Measurements from ENCODE around the gene MYH1.

MYH1 gene

DNA sequence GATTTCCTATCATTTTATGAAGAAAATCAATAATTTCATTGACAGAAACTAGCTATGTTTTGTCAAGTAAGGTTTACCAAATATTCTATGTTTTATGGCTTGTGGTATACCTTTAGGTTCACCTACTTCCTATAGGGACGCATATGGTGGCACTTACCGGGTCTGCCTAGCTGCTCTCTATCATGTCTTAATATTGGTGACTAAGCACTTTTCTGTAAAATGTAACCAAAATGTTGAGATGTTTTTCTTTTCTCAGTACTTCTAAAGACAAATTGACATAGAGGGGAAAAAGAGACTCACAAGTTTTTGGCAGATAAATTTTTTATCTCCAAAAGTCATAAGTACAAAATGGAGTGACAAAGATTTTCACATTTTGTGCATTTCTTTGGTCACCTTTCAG, 26.3 kb downstream of the MYH1 start:
- Histone ChIP-seq H3K4me3 (no peak overlapping the region), H3K36me3 (0 out of 22 replicates have a peak, but pooled peaks cover 0 to 3% (median 0%) of the 10 kb centered on the region in 11 experiments), H3K4me1 (no peaks in the 10 kb centered on the region), H3K27me3 (no peaks in the 10 kb centered on the region), H4K20me1 (no peaks in the 10 kb centered on the region), H3K9ac (no peak overlapping the region), H3K27ac (no peak overlapping the region), H3K9me3 (replicated peaks in 1 of 11) (peaks cover 31 to 42% (median 36%) of the 10 kb centered on the region in 11 experiments), H3K4me2 (no peak overlapping the region)
- no peak for TF ChIP-seq Cebpa-rat (IDR thresholded peaks at IDR 0.05)

DNA sequence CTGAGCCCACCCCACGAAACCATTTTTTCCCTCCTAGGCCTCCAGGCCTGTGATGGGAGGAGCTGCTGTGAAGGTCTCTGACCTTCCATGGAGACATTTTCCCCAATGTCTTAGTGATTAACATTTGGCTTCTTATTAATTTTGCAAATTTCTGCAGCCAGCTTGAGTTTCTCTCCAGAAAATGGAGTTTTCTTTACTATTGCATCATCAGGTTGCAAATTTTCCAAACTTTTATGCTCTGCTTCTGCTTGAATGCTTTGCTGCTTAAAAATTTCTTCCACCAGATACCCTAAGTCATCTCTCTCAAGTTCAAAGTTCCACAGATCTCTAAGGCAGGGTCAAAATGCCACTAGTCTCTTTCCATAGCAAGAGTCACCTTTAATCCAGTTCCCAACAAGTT, 36.1 kb downstream of the MYH1 start:
- Histone ChIP-seq H3K4me1 (no peaks in the 10 kb centered on the region), H3K4me2 (no peak overlapping the region), H3K4me3 (0 out of 20 replicates have a peak overlapping the region, but pooled peaks of 1 of the 10 experiments have one; percentile 25), H4K20me1 (no peaks in the 10 kb centered on the region), H3K9me3 (replicated peaks in 1 of 11) (peaks cover 47 to 70% (median 65%) of the 10 kb centered on the region in 11 experiments), H3K27me3 (no peaks in the 10 kb centered on the region), H3K9ac (no peak overlapping the region), H3K36me3 (0 out of 22 replicates have a peak, but pooled peaks cover 0 to 7% (median 0%) of the 10 kb centered on the region in 11 experiments), H3K27ac (no peak overlapping the region)
- peak in 1 of 11 experiments; percentile 73; a peak in 1 of 22 replicates for TF ChIP-seq Cebpa-rat (IDR thresholded peaks at IDR 0.05)

DNA sequence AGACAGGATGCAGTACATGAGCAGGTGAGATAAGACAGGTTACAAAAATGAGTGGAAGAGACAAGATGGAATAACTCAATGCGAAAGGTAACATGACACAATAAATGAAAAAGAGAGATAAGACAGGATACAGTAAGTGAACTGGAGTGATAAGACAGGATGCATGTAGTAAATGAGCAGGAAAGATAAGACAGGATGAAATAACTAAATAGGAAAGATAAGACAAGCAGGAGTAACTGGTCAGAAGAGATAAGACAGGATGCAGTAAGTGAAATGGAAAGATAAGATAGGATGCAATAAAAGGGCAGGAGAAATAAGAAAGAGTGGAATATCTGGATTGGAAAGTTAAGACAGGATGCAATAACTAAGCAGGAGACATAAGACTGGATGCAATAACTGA, 40.6 kb downstream of the MYH1 start:
- Histone ChIP-seq H3K4me3 (no peak overlapping the region), H3K27me3 (no peaks in the 10 kb centered on the region), H3K4me2 (no peak overlapping the region), H3K9ac (no peak overlapping the region), H3K36me3 (0 out of 22 replicates have a peak, but pooled peaks cover 0 to 7% (median 0%) of the 10 kb centered on the region in 11 experiments), H3K4me1 (no peaks in the 10 kb centered on the region), H3K9me3 (replicated peaks in 1 of 11) (peaks cover 19 to 32% (median 24%) of the 10 kb centered on the region in 11 experiments), H4K20me1 (no peaks in the 10 kb centered on the region), H3K27ac (no peak overlapping the region)
- TF ChIP-seq Cebpa-rat (IDR thresholded peaks at IDR 0.05), result no peak

DNA sequence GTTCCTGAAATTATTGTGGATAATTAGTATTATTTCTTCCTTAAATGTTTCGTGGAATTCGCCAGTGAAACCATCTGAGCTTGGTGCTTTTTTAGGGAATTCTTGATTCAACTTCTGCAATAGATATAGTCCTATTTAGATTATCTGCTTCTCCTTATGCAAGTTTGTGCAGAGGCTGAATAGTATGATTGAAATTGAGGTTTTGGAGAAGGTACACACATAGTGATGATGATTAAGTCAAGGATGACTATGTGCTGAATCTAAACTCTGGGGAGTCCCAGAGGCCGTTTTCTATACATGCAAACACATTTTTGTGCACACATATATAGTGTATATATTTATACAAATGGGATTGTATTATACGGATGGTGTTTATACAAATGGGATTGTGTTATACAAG, 43.8 kb downstream of the MYH1 start:
- Histone ChIP-seq H3K4me2 (no peak overlapping the region), H3K9me3 (replicated peaks in 1 of 11) (0 out of 22 replicates have a peak, but pooled peaks cover 0 to under 1% (median 0%) of the 10 kb centered on the region in 11 experiments), H3K27ac (no peak overlapping the region), H3K9ac (no peak overlapping the region), H3K36me3 (no peaks in the 10 kb centered on the region), H3K4me3 (no peak overlapping the region), H4K20me1 (no peaks in the 10 kb centered on the region), H3K27me3 (no peaks in the 10 kb centered on the region), H3K4me1 (no peaks in the 10 kb centered on the region)
- no peak for TF ChIP-seq Cebpa-rat (IDR thresholded peaks at IDR 0.05)

DNA sequence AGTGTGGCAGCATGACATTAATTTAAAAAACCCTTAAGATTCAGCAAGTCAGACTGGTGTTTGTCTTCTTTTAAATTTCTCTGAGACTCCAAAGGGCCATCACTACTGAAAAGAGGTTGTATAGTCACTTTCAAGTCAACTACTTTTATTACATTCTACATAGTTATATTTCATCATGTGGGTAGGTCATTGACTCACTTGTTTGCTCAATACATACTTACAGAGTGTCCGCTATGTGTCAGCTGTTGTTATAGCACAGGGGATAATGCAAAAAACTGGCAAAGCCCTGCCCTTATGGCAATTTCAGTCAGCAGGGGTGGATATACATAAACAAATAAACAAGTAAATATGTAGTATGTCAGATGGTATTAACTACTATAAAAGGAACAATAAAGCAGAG, 46.5 kb downstream of the MYH1 start:
- Histone ChIP-seq H3K4me2 (no peak overlapping the region), H4K20me1 (no peaks in the 10 kb centered on the region), H3K27me3 (no peaks in the 10 kb centered on the region), H3K9me3 (replicated peaks in 1 of 11) (no peaks in the 10 kb centered on the region), H3K9ac (no peak overlapping the region), H3K4me3 (no peak overlapping the region), H3K27ac (no peak overlapping the region), H3K4me1 (no peaks in the 10 kb centered on the region), H3K36me3 (no peaks in the 10 kb centered on the region)
- TF ChIP-seq Cebpa-rat (IDR thresholded peaks at IDR 0.05), result no peak

DNA sequence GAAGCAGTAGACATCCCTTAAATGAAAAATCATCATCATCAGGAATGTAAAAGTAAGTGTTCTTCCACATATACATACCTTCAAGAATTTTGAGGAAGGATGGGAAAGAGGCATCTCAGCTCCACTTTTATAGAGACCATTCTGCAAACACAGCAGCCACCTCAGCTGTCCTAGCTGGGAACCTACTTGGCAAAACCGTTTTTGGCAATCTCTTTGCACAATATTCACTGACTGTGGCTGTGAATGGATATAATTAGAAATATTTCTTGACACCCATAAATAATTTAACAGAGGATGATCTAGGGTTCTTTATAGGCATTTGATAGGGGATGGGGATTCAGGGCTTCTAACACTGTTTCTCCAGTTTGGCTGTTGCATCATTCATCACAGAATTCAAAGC, 48.9 kb downstream of the MYH1 start, which contains the start of gene MYH4:
MYH4 (minus strand) TSS at position 101 of the 400 bp plus-strand sequence. CDS start 2,814 bp downstream, outside the sequence.
- H3K27ac ChIP-seq, result no peak within 1 kb of the TSS
- H3K36me3 ChIP-seq, result no peaks in the 10 kb centered on the region
- no peaks in the 10 kb centered on the region for H4K20me1 ChIP-seq
- H3K4me3 ChIP-seq, result no peak within 1 kb of the TSS
- 0 out of 22 replicates have a peak, but pooled peaks cover 0 to under 1% (median 0%) of the 10 kb centered on the region in 11 experiments for H3K9me3 ChIP-seq (replicated peaks in 1 of 11)
- H3K9ac ChIP-seq, result no peak within 1 kb of the TSS
- H3K4me2 ChIP-seq, result no peak within 1 kb of the TSS
- no peaks in the 10 kb centered on the region for H3K4me1 ChIP-seq
- no peak for TF ChIP-seq Cebpa-rat (IDR thresholded peaks at IDR 0.05)
- no peaks in the 10 kb centered on the region for H3K27me3 ChIP-seq

DNA sequence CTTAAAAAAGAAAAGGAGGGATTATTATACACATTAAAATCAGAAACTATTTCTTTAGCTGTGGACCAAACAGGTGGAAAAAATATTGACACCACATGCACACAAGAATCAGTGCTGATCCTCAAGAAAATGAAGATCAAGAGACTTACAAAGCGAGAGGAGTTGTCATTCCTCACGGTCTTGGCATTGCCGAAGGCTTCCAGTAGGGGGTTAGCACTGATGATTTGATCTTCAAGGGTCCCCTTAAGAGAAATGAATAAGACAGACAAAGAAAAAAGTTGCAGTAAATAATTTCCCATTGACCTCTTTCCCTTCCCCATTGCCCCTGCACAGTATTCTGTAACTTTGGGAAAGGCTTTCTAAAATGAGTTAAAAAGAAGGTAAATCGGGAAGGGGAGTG, 54.9 kb downstream of the MYH1 start:
- H3K27me3 ChIP-seq, result no peaks in the 10 kb centered on the region
- H3K9ac ChIP-seq, result no peak overlapping the region
- H3K36me3 ChIP-seq, result no peaks in the 10 kb centered on the region
- no peaks in the 10 kb centered on the region for H4K20me1 ChIP-seq
- no peak overlapping the region for H3K4me2 ChIP-seq
- H3K4me3 ChIP-seq, result no peak overlapping the region
- no peaks in the 10 kb centered on the region for H3K4me1 ChIP-seq
- no peak overlapping the region for H3K27ac ChIP-seq
- no peak for TF ChIP-seq Cebpa-rat (IDR thresholded peaks at IDR 0.05)
- peaks cover 0 to 6% (median 0%) of the 10 kb centered on the region in 11 experiments; a peak in 2 of 22 replicates for H3K9me3 ChIP-seq (replicated peaks in 1 of 11)

DNA sequence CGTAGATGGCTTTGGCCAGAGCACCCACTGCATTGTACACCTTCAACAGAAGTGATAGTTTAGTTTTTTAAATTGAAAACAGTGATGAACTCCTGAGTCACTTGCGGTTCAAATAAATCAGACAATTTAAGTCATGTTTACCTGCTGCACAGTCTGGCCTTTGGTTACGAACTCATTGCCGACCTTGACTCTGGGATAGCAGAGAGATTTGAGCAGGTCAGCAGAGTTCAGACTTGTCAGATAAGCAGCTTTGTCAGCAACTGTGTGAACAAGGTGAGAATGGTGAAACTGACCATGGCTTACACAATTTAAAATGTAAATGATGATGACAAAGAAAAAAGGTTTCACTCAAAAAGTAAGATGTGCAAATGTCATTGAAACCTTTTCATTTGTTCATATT, 58.3 kb downstream of the MYH1 start:
- no peaks in the 10 kb centered on the region for H3K36me3 ChIP-seq
- H3K27me3 ChIP-seq, result no peaks in the 10 kb centered on the region
- H3K4me1 ChIP-seq, result no peaks in the 10 kb centered on the region
- H4K20me1 ChIP-seq, result no peaks in the 10 kb centered on the region
- no peak overlapping the region for H3K4me3 ChIP-seq
- no peak overlapping the region for H3K27ac ChIP-seq
- no peak for TF ChIP-seq Cebpa-rat (IDR thresholded peaks at IDR 0.05)
- no peak overlapping the region for H3K9ac ChIP-seq
- H3K9me3 ChIP-seq (replicated peaks in 1 of 11), result peaks cover 0 to 6% (median 0%) of the 10 kb centered on the region in 11 experiments; a peak in 2 of 22 replicates
- no peak overlapping the region for H3K4me2 ChIP-seq

DNA sequence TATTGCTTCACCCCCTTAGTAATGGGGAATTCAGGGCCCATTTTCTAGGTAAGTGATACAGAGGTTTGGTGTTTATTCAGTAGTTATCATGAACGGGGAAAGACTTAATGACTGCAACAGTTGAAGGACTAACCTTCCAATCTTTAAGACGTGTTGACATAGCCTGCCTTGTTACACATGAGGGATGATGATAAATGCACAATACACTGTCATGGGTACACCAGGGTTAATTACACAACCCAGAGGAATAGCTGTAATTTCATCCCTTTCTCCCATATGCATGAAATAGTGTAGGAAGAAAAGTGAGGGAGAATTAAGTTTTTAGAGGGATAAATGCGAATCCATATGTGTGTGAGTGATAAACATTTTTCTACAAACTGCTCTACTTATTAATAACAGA, 59.6 kb downstream of the MYH1 start:
- no peaks in the 10 kb centered on the region for H4K20me1 ChIP-seq
- no peak overlapping the region for H3K27ac ChIP-seq
- H3K4me2 ChIP-seq, result no peak overlapping the region
- no peaks in the 10 kb centered on the region for H3K27me3 ChIP-seq
- no peak for TF ChIP-seq Cebpa-rat (IDR thresholded peaks at IDR 0.05)
- H3K4me1 ChIP-seq, result no peaks in the 10 kb centered on the region
- H3K9me3 ChIP-seq (replicated peaks in 1 of 11), result no peaks in the 10 kb centered on the region; a peak in 1 of 22 replicates
- no peak overlapping the region for H3K4me3 ChIP-seq
- no peak overlapping the region for H3K9ac ChIP-seq
- no peaks in the 10 kb centered on the region for H3K36me3 ChIP-seq

DNA sequence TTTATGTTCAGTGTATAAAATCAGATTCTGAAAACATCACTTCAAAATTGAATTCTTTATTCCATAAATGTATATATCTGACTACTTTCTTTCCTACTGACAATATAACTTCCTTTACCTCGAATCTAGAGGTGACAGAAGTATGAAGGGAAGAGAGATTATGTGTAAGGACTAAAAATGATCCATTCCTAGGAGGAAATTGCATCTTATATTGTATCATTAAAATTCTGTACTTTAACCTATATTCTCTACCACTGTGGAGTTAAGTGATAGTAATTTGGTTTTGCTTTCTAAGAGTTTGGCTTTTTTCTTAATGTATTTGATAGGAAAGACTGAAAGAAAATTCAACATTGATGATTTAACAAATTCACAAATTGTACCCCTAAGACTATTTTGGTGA, 60.4 kb downstream of the MYH1 start:
- no peaks in the 10 kb centered on the region for H3K9me3 ChIP-seq (replicated peaks in 1 of 11)
- no peak overlapping the region for H3K9ac ChIP-seq
- no peaks in the 10 kb centered on the region for H4K20me1 ChIP-seq
- H3K36me3 ChIP-seq, result no peaks in the 10 kb centered on the region
- H3K4me1 ChIP-seq, result no peaks in the 10 kb centered on the region
- no peak overlapping the region for H3K4me3 ChIP-seq
- no peaks in the 10 kb centered on the region for H3K27me3 ChIP-seq
- no peak overlapping the region for H3K27ac ChIP-seq
- no peak overlapping the region for H3K4me2 ChIP-seq
- TF ChIP-seq Cebpa-rat (IDR thresholded peaks at IDR 0.05), result no peak

Measured in BLaER1 treated with 17β-estradiol and CSF1 and Interleukin-3, amounts not matched to agents 10 nM and 100 nM (cell line).